Right lobe of liver (tissue), 4 donors: ENCODE results near the gene SLC25A27.

Experiments
- CTCF ChIP-seq, 4 donors: fragments of 200-600 bp in 3 of 4; fragments of 450-650 bp in 1 of 4; IDR thresholded peaks; one replicate each; pipeline versions ENCODE4 v1.5.1 to v1.8.0; 2016 to 2022; ENCODE audit warnings: antibody characterized with exemption in 4 of 4, mild to moderate bottlenecking in 2 of 4
- POLR2A ChIP-seq: fragments of 450-650 bp; IDR thresholded peaks from one replicate; pipeline ENCODE4 v1.6.1; 2017; ENCODE audit warnings: antibody characterized with exemption, mild to moderate bottlenecking
- donor health status: DM: no; HTN: no; CAD: no.
- donor health status: DM: no; HTN: no; CAD: no.
- donor health status: DM: no; HTN: yes; CAD: no.

- TF ChIP-seq CTCF (IDR thresholded peaks at IDR 0.05) = no peak
- no peak for TF ChIP-seq POLR2A
These were observed 24.3 kb upstream of the SLC25A27 start for GRCh38 chr6:46628498-46628897.
